NCI-H1436 (cell line): ENCODE results near the gene NRDC.
"Not testable (repeated sequence)": the region's sequence is repeated elsewhere in the genome, so short reads cannot be mapped to it uniquely, and the experiment has no call there.

Experiments used
- DNase-seq: peaks from one replicate; lab custom pipeline; 2025; lab: John Stamatoyannopoulos, UW

Gene NRDC

DNA sequence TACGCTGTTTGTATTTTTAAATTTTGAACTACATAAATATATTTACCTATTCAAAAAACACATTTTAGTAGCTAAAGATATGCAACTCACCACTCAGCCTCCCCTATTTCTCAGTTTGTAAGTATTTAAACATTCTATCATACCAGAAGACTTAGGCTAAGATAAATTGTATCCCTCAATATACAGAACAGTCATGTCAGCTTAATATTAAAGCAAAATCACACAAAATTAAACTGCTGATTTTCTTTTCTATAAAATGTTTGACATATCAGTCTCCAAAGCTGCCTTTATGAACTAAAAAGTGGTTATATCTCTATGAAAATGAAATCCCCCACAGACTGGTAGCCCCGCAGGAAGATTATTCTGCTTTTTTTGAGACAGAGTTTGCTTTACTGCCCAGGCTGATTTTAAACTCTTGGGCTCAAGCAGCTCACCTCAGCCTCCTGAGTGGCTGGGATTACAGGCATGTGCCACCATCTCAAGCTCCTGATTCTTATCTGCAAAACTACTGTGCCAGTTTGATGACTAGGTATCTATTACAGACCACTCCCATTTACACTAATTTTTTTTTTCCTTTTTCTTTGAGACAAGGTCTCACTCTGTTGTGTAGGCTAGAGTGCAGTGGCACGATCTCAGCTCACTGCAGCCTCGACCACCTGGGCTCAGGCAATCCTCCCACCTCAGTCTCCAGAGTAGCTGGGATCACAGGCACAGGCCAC is 37.6 kb downstream of the NRDC start:
- no peak for DNase-seq

DNA sequence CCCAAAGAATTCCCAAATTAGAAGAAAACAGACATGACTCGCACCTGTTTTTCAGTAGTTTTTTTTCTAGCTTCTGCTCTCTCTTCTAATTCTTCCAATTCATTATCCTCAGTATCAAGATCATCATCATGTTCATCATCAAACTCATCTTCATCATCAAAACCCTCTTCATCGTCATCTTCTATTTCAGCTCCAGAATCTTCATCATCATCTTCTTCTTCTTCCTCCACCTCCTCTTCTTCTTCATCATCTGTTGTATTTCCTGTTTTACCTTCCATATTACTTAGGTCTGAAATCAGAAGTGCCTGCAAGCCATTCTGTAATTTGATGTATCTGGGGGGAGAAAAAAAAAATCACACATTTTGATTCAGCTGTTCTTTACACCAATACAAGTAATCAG is 38.3 kb downstream of the NRDC start:
- no peak for DNase-seq

DNA sequence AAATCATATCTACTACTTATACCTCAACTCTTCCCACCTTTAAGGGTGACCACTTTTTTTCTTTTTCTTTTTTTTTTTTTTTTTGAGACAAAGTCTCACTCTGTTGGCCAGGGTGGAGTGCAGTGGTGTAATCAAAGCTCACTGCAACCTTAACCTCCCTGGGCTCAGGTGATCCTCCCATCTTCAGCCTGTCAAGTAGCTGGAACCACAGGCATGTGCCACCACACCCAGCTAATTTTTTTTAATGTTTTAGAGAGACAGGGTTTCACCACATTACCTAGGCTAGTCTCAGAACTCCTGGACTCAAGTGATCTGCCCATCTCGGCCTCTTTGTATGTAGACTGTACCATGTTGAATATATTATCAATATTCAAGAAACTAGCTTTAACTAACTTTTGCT is 39.4 kb downstream of the NRDC start:
- no peak for DNase-seq

DNA sequence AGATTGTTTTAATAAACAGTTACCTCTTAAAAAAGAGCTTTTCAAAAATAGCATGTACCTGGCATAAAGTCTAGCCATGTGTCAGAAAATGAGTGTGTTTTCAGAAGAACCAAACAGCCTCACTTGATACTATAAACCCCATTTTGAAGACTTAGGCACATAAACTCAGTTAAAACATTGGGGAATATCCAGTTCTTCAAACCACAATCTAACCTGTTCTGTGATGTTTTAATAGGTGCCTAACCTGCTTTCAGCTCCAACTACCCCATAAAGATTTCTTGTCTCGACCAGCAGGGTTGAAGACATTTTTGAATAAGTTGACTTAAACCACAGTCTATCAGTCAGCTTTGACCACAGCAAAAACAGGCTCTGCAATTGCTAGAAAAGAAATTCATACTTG is 41.3 kb downstream of the NRDC start:
- DNase-seq, result no peak

DNA sequence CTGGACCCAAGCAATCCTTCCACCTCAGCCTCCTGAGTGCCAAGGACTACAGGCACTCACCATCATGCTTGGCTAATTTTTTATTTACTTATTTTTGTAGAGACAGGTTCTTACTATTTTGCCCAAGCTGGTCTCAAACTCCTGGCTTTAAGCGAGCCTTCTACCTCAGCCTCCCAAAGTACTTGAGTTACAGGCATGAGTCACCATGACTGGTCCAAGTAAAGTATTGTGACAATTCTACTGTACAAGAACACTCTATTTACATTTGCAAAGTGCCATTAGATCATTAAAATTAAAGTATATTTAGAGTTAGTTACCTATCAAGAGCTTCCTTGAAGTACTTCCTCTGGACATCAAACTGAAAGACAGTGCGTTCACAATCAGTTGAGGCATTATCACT is 44.8 kb downstream of the NRDC start:
- no peak for DNase-seq

DNA sequence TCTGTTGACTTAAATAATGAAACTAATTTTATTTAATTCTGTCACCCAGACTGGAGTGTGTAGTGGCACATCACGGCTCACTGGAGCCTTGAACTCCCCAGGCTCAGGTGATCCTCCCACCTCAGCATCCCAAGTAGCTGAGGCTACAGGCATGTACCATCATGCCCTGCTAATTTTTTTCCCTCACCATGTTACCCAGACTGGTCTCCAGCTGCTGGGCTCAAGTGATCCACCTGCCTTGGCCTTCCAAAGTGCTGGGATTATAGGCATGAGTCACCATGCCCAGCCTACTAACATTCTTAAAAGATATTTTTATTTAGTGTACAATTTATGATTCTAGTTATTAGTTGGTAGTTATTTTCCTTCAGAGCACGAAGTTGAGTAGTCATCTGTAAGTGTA is 49.5 kb downstream of the NRDC start:
- no peak for DNase-seq

DNA sequence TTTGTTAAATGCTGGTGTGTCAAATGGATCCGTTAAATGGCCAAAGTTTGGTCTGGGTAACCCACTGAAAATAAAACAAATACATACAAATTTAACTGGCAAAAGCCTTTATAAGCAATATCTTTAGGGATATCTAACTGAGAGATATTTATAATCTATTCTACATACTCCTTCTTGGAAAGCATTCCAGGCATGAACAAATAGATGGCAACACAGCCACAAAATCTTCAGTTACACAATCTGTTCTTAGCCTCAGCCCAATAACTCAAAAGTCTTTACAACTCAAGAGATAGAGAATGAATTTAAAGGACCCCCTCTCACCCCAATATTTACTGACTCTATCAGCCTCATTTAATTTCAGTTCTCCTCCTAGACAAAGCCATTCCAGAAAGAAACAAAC is 58.7 kb downstream of the NRDC start:
- no peak for DNase-seq

DNA sequence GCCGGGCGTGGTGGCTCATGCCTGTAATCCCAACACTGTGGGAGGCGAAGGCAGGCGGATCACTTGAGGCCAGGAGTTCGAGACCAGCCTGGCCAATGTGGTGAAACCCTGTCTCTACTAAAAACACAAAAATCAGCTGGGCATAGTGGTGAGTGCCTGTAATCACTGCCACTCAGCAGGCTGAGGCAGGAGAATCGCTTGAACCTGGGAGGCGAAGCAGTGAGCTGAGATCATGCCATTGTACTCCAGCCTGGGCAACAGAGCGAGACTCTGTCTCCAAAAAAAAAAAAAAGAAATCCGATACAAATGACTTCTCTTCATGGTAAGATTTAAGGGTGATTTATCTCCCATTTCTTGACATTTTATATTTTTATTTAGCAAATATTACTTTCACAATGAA is 59.5 kb downstream of the NRDC start:
- DNase-seq, result not testable (repeated sequence)

DNA sequence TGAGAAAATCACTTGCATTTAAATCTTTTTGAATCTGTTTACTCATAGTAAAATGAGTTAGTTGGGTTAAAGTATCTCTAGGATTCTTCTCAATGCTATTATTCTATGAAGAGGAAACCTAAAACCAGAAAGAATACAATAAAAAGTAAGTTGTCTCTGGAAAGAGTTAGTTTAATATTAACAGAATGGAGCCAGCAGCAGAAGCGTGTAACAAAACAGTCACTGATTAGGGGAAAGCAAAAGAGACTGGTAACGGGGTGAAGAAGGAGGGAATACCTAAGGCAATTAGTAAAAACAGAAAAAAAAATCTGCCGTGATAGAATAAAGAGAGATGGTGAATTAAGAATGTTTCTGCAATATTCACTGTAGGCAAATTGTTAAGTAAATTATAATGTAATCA is 60.0 kb downstream of the NRDC start:
- DNase-seq, result no peak

DNA sequence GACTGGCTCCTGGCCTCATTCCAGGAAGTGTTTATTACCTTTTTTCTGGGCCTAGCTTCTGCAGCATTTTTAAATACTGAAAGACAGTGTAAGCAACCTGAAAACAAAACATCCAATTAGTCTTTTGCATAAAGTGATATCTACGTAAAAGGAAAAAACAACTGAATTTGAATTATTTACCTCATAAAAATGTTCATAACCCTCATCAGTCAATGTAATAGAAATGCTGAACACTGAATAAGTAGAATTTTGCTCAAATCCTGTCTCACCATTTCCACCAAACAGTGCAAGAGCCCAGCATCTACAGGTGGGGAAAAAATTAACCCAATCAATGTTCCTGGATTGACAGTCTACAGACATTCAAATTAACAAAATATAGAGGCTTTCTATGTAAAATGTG is 64.0 kb downstream of the NRDC start:
- DNase-seq, result no peak

DNA sequence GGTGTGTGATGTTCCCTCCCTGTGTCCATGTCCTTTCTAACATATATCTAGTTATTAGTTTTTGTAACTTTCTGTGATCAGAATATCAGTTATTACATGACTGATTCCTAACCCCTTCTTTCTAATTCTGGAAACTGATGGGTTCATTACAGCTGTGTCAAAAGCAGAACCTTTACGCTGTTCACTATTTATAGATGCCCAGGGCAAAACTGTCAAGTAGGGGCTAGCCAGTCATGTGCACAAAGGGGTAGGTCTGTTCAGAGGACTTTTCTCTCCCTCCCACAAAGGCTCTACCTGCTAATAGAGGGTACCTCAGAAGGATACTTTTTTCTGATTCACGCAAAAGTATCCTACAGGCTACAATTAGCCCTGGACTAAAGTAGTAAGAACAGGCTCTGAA is 79.2 kb downstream of the NRDC start:
- DNase-seq, result no peak

DNA sequence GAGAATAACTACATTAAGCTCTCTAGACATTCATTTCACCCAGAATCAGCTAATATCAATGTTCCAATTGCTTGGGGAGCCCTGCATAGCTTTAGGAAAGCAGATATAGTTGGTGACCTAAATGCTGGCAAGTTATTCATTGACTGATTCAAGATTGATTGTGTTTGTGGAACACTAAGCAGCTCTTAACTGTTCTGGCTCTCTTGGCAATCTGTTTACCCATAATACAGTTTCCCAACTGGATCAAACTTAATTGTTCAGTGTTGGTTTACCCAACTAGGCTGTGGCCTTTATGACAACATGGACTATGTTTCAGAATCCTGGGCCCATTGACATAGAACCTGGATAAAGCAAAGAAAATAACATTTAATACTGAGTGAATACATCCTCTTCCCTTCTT is 83.7 kb downstream of the NRDC start:
- no peak for DNase-seq

DNA sequence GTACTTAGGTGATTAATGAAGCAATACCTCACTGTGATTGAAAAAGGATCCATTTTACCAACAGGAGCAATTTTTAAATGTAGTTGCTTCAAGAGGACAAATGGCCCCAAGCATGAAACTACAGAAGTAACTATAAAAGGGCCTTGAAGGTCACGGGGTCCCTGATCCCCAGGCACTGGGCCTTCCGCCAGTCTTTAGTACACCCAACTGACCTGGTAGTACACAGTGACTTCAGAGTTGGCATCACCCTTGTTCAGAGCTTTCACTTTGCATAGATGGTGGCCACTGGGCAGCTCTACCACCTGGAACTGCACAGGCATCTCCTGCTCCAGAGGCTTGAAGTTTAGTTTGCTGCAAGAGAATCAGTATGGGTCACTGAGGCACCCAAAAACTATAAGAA is 84.3 kb downstream of the NRDC start:
- no peak for DNase-seq

DNA sequence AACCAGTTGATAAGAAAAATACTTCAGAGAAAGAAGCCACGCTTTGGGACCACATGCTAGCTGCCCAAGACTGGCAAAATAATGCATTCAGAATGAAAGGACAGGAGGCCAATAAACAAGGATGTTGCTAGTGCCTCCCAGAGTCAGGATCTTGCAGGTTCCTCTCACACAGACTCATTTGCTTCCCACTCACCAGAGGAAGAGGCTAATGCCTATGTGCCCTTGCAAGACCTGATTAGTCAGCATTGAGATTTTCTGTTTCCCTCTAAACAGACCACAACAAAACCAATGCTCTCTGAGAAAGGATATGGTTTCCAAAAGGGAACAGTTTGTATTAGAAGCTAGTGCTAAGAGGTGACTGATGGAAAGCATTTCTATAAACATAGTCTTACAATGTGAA is 85.7 kb downstream of the NRDC start:
- no peak for DNase-seq

DNA sequence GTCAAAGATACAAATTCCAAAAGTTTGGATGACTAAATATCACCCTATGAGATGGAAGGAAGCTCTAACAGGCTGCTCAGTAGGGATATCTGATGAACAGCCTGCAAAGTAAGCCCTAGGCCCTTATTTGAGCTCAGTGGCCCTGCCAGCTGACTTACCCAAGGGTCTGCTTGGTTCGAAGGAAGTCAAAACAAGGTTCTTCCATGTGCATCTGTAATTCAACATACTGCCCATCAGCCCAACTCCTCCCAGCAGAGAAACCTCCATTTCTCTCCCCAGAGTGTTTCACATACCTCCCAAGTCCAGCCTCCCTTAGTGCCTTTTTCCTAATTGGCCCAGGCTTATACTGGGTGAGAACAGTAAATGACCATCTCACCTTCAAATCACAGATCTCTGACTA is 86.6 kb downstream of the NRDC start:
- no peak for DNase-seq

DNA sequence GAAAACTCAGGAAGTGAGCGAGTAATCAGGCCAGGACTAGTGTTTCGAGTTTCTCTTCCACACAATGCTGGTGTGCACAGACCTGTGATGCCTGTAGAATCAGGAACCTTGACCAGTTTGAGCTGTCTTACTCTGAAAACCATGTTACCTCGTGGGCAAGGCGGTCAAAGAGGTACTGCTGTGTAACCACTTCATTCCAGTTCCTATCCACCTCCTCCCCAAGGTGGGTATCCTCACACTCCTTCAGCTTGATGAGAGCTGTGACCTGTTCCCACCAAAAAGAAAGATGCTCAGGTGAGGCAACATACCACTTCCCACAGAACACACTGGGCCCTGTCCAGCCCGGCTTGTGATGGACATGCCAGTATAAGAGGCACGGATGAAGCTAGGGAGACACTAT is 88.1 kb downstream of the NRDC start:
- DNase-seq, result no peak

DNA sequence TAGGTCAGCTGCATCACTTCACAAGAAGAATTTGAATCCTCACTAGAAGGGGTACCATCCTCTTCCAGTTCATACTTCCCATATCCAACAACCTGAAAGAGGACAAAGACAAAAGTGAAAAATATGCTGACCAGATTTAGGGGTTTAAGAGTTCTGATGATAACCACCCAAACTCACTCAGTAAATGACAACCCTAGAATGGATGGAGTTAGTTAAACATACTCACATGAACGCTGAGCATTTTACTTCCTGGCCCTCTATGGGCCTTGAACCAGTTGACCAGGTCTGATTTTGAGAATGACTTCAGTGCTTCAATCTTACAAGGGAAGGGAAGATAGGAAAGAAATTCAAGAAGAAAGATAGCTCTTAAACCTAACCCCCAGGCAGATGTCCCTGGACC is 89.2 kb downstream of the NRDC start:
- no peak for DNase-seq

DNA sequence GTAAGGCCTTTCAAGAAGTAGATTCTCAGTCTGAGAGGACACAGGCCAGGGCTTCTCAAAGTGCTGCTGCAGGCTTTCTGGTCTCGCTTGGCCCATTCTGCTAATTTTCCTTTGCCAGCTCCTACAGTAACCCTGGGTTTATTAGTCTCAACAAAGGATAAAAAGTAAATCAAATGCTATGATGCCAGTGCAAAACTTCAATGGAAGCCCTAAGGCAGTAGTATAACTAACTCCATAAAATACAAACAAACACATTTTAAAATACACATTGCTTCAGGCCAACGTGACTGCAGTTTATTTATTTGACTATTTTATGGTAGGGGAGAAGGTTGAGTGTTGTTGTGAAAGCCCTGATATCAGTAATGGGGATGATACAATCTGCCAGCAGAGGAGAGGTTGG is 89.6 kb downstream of the NRDC start:
- no peak for DNase-seq

DNA sequence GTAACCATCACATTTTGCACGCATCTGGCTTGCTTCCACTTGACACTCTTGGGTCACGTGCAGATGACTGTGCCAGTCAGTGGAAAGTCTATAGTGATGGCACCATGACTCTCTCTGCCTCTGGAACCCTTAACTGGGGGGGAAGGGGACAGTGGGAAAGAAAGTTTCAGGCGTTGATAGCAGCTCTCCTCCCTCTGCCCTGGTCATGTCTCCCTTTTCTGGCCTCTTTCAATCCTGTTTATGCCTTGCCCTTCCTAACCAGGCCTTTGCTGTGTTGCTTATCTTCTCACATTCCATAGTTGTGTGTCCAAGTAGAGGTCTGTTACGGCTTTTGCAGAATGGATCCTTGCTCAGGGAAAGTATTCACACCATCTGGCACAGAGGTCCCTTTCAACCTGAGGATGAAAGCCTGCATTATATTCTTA is 93.5 kb downstream of the NRDC start:
- no peak for DNase-seq

DNA sequence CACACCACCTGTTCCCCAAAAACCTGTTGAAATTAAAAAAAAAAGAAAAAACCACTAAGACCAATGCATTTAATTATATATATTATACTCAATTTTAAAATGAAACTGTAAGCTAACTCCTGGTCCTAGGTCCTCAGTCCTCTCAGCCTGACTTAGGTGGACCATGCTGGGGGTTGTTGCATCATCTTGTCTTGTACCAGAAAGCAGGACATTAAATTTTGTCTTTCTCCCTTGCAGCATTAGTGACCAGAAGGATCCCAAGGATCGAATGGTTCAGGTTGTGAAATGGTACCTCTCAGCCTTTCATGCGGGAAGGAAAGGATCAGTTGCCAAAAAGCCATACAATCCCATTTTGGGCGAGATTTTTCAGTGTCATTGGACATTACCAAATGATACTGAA is 97.6 kb downstream of the NRDC start:
- no peak for DNase-seq

DNA sequence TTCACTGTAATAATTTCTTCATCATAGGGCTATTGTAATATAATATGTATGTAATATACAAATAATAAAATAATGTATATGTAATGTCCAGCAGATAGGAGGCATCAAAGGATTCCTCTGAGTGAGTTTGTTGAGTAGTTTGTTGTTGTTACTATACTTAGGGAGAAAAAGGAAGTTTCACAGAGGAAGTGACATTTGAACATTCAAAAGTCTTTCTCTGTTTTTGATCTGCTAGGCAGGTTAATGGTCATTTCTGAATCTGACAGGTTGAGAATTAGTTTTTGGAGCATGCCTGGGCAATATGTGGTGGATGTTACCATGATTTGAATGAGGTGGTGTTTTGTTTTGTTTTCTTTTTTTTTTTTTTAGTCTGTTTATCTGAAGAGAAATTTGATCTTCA is 102.1 kb downstream of the NRDC start:
- no peak for DNase-seq

DNA sequence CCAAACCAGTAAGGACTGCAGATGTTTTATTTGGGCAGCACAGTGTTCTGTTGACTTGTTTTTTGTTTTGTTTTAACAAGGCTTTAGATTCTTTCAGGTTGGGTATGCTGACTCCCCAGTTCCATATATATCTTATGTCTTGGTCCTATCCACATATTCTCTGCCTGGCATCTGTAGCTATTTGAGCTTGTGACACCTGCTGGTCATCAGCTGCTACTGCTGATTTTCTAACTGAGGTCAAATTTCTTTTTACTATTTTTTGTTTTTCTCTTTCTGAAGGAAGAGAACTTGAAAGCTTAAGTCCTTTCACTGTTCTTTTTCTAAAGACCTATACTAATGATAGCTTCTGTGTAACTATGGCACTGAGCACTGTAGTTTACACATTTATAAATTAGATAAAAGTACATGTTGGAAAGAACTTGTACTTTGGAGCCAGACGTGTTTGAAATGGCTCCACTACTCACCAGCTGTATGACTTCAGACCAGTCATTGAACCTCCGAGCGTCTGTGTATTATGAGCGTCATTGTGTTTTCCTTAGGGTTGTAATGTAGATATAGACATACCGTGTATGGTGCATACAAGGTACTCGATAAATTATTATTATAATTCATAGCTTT is 109.4 kb downstream of the NRDC start:
- peak; percentile 39 for DNase-seq

DNA sequence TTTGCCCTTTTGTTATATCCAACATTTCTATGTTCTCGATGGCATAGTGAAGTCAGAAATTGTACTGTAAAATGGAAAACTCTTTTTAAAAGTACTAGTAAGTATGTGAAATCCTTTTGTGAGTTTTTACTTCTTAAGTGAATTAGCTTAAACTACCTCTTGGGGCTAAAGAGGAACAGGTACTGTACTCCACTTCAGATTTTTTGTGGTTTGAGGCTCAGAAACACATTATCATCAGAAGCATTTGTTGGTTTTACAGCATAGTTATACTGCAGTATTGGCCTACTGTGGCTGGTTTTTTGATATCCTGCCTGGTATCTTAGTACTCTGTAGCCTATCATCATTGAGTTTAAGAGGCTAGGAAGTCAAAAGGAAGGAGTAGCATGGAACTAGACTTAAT is 117.2 kb downstream of the NRDC start:
- no peak for DNase-seq

DNA sequence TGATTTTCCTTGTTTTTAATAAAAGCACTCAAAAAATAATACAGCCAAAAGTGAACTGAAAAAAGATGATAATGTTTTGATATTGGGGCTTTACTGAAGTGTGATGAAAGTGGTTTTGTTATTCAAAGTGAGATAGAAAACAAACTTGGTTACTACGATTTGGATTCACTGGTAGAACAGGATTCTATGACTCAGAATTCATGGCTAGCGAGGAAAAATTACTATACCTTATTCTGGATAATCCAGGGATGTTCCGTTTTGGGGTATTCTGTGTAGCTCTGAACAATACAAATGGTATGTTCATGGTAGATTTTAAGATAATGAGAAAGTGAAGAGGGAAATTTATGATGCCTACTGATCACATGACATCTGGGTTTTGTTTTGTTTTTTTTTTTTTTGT is 117.7 kb downstream of the NRDC start:
- no peak for DNase-seq
